GM18519 (cell line): ENCODE measurements around the gene ZNF286A.
A peak's percentile ranks its signal among the peaks of the same experiment; 100 is the strongest.
"Not testable (repeated sequence)": the region's sequence is repeated elsewhere in the genome, so short reads cannot be mapped to it uniquely, and the experiment has no call there.

Source experiments
- ATAC-seq: cut with Tn5 transposase; IDR thresholded peaks from one replicate; pipeline ENCODE4 v1.9.1; 2021; ENCODE audit warnings: mild to moderate bottlenecking, moderate library complexity; ENCODE audit not compliant: unreplicated experiment, low FRiP score

Gene ZNF286A

DNA sequence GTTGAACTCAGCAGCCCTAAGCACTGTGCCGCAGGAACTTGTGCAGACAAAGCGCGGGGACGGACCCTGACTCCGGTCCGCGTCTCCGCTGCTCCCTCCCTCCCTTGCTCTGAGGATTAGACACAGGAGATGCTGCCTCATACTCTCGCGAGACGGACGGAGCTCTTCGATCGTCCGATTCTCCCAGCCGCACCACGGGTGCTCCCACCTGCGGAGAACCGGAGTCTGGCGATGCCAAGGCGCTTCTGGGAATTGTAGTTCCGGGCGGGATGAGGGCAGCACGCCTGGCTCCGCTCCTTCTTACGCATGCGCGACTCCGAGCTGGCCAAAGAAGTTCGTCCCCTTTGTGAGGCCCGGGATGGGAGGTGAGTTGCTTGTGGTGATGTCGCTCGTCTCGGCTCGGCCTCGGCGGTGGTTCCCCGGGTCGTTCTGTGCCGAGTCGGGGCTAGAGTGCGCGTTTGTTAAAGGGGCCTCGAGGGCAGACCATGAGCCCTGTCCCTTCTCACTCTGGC is at the start of gene ZNF286A:
ZNF286A (plus strand) TSS at position 340 of the 512 bp plus-strand sequence. CDS start 578 bp downstream, outside the sequence.
- ATAC-seq: peak; percentile 95

DNA sequence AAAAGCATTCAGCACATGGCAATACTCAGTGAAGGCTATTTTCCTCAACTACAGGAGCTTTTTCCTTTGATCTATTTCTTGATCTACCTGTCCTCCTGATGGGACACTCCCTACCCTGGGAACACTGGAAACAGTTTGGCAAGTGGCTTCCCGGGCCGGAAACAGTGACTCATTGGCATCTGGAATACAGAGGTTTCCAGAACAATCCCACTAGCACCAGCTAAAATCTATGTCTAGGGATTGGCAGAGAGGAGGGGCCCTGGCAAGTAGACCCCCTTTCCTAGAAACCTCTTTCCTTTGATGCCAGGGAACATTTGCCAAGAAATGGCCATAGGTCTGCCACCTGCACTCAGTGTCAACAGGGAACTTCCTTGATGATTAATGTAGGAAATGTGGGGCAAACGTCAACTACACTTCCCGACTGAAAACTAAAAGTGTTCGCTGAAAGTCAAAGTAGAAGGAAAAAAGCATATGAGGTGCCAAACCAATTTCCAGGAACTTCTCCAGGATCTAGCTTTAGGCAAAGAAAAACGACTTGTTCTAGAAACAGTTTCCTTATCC is 49.6 kb upstream of the ZNF286A start:
- ATAC-seq: no peak

DNA sequence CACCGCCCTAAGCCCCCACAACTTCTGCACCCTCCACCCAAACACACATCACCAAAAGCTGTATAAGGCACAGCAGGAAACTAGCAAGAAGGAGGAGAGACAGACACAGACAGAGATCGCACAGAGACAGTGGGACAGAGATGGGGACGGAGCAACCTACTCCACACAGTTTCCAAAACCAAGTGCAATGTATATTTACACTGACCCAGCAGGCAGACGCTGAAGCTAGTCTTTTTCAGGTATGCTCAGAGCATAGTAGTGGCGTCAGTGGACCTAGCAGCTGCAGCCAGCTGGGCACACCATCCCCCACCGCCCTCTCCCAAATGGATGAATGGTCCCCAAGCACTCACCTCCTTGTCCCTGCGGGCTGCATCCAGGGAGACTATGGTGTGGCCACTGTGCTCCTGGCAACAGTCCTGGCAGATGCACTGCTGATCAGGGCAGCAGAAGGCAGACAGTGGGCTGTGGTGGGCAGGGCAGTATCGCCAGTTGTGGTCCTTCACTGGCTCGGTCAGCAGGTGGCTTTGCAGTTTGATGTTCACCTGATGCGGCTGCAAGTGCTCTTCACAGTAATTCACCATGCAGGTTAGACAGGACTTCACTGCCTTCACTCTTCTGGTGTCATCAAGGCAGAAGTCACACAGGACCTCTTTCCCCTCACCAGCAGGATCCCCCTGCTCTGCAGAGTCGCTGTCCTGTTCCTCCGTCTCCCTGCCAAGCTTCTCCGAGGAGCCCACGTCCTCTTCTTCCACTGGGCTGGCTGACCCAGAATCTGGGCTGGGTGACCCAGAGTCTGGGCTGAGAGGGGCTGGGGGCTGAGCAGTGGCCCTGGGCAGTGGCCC is 48.6 kb upstream of the ZNF286A start:
- no peak for ATAC-seq

DNA sequence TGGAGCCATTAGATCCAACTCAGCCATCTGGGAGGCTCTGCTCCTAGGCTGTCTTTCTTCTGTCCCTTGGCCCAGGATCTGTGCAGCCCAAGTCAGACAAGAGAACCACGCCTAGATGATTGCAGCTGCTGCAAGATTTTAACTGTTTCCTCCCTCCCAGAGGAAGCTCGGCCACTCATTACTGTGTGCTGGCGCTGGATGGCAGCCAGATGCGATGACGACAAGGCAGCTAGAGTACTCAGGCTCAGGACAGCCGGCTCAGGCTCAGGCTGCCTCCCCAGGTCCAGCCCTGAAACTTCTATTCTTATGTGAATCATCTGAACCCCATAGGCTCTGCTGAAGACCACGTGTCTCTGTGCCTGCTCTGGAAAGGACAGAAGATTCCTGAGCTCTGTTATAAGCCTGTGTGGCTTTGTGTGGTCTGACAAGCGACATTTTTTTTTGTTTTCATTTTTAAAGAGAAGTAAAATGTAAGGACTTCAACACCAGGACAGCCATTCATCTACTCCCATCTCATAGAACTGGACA is 47.9 kb upstream of the ZNF286A start:
- ATAC-seq: peak; percentile 77

DNA sequence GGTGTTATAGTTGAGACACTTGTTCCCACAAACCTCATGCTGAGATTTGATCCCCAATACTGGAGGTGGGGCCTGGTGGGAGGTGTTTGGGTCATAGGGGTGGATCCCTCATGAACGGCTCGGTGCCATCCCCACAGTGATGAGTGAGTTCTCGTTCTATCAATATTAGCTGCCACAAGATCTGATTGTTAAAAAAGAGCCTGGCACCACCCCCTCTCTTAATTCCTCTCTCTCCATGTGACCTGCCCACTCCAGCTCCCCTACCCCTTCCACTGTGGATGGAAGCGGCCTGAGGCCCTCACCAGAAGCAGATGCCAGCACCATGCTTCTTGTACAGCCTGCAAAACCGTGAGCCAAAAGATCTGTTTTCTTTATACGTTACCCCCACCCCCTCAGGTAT is 46.6 kb upstream of the ZNF286A start:
- ATAC-seq: no peak

DNA sequence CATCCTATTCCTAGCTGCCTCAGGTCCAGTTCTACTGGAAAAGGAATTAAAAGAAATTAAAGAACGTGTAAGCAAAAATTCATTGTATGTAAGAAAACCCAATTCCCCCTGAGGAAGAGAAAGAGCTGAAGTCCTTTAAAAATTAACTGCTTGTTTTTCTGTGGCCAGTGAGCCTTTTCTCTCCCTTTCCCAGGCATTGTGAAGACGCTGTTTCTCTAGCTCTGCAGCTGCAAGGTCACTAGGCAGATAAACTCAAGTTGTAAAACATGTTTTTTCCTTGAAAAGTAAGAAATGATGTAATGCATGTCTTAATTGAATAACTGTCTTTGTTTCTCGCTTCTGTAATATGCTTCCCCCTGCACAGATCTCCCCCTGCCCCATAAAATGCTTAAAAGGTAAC is 45.2 kb upstream of the ZNF286A start:
- ATAC-seq: not testable (repeated sequence)

DNA sequence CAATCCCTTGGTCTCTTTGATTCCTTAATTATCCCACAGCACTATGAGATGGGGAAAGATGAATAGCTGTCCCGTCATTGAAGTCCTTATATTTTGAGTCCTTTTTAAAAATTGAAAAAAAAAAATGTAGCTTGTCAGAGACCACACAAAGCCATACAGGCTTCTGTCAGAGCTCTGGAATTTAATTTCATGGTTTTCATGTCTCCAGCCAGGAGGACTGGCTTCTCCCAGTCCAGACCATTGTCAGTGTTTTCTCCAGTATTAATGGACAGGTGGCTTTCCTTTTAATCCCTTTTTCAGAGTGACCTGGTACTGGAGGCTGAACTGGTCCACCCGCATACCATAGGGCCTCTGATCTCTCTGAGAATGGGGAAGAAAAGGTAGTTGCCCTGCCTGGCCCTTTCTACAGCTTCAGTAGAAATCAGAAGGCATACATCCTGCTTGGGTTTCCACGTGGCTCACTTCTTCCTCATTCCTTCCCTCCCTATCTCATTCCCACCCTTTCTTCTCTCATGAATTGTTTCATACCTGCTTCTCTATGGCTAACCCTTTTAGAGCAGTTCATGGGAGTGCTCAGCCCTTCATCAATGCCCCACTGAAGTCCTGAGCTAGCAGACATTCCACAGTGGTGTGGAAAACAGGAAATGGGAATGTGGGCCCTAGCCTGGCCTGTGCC is 44.5 kb upstream of the ZNF286A start:
- no peak for ATAC-seq

DNA sequence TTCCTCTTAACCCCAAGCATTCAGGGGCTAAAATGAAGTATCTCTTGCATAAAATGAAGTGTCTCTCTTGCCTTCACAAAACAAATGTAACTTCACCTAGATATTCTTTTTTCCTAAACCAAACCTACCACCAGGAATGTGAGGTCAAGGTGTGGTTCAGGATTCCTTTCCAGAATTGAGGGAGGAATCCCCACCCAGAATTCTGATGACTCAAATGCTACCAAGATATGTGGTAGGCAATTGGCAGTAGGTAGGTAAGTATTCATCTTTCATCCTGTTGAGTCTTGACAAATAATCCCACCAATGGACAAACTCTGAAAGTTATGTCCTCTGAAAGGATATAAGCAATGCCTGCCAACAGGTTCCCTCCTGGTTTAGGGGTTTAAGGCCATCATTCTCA is 41.7 kb upstream of the ZNF286A start:
- ATAC-seq: no peak

DNA sequence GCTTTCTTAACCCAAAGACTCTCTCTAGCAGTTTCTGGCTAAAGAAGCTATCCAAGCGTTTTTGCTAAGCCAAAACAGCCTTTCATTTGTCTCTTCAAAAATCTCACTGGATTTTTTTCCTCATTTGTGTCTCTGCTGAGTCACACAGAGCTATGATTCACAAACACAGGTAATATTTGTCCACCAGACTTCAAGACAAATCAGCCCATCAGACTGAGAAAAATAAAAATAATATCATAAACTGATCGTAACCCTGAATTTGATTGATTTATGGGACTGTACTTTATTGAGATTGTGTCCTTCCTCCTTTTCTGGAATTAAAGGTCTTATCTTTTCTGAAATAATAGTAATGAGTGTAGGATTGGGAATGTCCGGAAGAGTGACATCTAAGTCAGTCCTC is 41.3 kb upstream of the ZNF286A start:
- no peak for ATAC-seq

DNA sequence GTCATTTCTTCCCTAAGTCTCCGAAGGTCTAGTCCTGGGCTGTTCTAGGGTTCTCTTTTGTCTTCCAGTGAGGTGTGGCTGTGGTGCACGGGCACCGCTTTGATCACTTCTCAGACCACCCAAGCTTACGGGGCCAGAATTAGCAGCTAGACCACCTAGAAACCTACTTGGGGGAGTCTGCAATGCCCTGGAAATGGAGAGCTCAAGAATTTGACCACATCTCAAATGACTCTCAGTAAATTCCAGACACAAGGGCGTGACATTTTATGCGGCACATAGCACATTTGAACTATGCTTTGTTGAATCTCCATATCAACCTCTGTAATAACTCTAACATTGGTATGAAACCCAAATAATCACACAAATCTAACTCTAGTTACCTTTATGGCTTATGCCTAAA is 40.3 kb upstream of the ZNF286A start:
- ATAC-seq: no peak

DNA sequence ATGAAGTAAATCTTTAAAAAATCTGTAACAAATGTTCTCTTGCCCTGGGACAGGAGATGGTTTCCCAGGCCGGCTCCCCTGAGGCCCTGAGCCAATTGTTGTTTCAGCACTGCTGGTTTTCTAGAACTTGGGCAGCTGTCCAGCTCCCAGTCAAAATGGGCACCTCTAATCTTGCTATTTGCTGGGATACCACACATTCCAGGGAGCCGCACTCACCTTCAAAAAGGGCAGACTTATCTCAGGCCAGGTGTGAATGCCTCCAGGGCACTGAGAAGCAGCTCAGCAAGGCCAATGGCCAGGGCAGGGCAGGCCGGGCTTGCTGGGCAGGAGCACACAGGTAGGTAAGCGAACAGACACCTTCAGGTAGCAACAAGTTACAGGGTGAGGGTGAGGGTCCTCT is 39.9 kb upstream of the ZNF286A start:
- no peak for ATAC-seq

DNA sequence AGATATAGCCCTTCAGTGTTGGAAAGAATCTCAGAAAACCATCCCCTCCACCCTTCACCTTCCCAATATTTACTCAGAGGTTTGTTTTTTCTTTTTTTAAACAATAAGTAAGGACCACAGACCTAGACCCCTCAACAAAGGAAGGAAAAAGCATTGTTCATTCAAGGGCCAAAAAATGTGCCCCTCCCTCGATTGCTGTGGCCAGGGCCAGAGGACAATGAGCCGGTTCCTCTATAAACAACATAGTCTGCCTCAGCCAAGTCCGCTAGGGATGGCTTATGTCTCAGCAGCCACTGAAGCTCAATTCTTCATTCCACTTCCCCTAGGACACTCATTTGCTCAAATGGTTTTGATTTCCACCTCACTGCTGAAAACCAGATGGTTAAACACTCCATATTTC is 39.5 kb upstream of the ZNF286A start:
- ATAC-seq: no peak

DNA sequence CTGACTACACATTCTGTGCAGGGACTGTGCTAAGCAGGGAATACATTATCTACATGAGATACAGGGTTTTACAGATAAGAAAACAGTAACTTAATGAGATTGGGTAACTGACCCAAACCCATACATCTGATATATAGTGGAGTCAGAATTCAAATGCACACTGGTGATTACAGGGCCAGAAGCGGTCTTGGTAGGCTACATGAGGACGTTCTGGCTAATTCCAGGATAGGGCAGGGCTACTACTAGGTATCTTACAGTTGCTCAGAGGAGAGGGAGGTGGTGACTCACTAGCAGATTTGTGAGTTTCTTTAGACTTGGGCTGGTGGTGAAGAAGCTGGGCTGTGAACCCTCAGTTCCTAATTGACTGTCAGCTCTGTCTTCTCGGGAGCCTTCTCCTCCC is 36.9 kb upstream of the ZNF286A start:
- ATAC-seq: no peak

DNA sequence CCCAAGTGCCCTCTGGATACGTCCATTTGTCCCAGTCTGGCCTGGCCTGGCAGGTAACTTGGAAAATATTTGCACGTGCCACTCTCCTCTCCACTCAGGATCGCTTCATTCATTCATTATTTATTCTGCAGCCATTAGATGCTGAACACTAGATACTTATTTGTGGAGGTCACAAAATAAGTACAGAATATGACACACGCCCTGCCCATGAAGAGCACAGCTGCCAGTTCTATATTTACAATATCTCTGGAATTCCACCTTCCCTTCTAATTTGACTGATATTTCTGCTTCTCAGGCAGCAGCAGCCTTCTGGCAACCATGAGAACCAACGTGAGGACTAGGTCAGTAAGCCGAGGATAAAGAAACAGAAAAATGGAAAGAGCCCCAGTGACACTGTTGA is 36.4 kb upstream of the ZNF286A start:
- no peak for ATAC-seq

DNA sequence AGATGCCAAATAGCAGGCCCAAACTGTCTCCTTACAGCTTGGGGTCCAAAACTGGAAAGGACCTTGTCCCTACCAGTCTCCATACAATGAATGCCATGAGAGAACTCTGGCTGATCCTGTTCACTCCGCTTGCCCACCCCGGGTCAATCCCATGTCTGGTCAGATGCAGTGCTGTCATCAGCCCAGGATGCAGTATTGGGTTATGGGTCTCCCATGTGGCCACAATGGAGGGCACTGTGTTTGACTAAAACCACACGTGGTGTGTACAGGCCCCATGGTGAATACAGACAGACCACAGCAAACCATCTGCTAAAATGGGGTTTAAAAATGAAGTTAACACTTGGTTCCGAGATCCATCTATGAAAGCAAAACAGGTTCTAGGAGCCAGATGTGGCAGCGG is 35.9 kb upstream of the ZNF286A start:
- no peak for ATAC-seq

DNA sequence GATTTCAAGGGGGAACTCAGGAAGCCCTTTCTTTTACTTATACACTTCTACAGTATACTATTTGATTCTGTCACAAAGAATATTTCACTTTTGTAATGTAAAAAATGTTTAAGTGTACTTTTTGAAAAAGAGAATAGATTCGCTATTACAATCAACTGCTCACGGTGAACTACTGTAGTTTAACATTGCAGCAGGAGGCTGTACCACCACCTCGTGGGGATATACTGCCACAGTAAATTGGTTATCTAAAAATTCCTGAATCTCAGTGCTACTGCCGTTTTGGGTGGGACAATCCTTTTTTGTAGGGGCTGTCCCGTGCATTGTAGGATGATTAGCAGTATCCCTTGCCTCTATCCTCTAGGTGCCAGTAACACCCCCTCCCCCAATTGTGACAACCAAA is 30.0 kb upstream of the ZNF286A start:
- not testable (repeated sequence) for ATAC-seq

DNA sequence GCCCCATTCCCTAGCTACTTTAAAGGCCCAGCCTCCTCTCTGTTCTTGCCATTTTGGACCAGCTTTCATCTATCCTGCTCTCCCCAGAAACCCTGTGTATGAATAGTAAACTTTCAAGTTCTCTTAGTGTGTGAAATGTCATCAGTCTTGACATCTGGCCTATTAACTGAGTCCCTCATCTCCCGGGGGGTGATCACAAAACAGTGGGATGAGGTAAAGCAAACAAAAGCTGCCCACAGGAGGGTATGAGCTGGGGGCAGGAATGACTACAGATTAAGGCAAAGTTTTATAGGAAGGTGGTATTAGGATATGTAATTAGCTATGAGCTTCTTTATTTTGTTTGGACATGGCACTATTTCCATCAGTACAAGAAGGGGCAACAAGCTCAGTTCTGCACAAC is 24.9 kb upstream of the ZNF286A start:
- ATAC-seq: not testable (repeated sequence)

DNA sequence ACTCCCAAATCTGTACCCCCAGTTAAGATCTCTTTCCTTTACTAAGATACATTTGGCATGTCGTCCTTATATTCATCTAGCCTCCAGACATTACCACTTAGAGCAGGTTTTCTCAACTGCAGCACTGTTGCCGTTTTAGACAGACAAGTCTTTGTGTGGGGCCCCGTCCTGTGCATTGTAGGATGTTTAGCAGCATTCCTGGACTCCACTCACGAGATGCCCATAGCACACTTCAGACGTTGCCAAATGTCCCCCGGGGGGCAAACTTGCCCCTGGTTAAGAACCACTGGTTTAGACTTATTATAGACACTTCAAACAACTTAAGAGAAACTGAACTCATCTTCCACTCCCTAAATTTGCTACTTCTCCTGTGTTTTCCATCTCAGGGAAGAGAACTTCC is 23.6 kb upstream of the ZNF286A start:
- ATAC-seq: not testable (repeated sequence)

DNA sequence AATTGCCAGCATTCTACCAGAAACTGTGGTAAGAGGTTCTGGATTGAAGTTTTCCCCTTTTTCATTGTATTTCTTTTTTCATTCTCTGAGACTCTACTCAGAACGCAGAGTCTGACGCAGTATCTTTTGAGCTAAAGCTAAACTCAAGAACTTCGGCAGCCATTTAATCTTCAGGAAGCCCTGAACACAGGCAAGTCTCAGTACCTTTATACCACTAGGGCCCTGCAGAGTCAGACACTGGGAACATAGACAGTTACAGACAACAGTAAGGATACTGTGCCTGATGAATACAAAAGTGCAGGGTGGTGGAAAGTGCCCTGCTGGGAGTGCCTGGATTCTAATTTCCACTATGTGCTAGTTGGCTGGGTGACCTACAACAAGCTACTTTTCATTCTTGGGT is 16.4 kb upstream of the ZNF286A start:
- ATAC-seq: not testable (repeated sequence)

DNA sequence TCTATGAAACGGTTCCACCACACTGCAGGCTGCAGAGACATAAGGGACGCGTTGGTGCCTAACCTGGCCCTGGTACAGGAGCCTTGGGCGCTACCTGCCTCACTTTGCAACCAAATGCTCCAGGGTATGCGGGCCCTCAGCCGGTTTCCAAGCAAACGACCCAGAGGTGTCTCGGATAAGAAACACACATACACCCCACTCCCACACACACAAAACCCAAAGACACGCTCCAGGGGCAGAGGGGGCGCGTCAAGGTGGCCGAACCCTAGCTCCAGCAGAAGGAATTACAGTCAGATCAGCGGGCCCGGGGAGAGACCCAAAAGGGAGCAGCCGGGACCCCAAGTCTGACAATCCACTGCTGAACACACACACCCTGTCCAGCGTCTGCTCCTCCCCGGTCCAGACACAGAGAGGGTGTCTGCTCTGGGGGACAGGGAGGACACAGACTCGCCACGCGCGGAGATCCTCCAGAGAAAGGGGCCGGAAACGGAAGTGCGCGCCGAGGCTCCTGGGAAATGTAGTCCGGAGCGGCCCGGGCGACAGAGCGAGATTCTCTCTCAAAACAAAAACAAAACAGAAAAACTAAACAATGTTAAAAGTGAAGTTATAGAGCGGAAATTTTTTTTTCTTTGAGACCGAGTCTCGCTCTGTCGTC is 15.6 kb upstream of the ZNF286A start, which contains the start of gene TRIM16:
TRIM16 (minus strand) TSS at position 488 of the 655 bp plus-strand sequence. CDS start 32,702 bp downstream, outside the sequence.
- ATAC-seq: not testable (repeated sequence)
